Astrocyte (in vitro differentiated cells and primary cell): ENCODE measurements around the gene PPM1H. TPM values are rescaled to one million over a fixed set of nuclear protein-coding genes. Genes with fewer than 3 reads are reported as not detected.

Experiments
- DNase-seq: peaks from one replicate; pipeline ENCODE4 v3.0.0-alpha.2; 2010; ENCODE audit warnings: low read depth
- FAIRE-seq: peaks from 2 replicates; lab custom pipeline; 2011; peaks lifted over from hg19 to GRCh38; lab: Jason Lieb, UNC
- H2AFZ ChIP-seq: 2 replicates; pipeline ENCODE4 v1.6.0; 2012; ENCODE audit warnings: low read depth, low read length, inconsistent platforms
- H3K27ac ChIP-seq: 2 replicates; pipeline ENCODE4 v1.5.1; 2011; ENCODE audit warnings: low read depth, low read length, inconsistent platforms
- H3K27me3 ChIP-seq: 2 replicates; pipeline ENCODE4 v1.6.0; 2011; ENCODE audit warnings: low read length, inconsistent platforms; ENCODE audit not compliant: insufficient read depth
- H3K36me3 ChIP-seq: 2 replicates; pipeline ENCODE4 v1.5.1; 2011; ENCODE audit warnings: low read length, inconsistent platforms; ENCODE audit not compliant: insufficient read depth
- H3K4me1 ChIP-seq: 2 replicates; pipeline ENCODE4 v1.5.1; 2011; ENCODE audit warnings: low read length, inconsistent platforms; ENCODE audit not compliant: insufficient read depth
- H3K4me2 ChIP-seq: 2 replicates; pipeline ENCODE4 v1.6.0; 2012; ENCODE audit warnings: low read length, inconsistent platforms
- H3K4me3 ChIP-seq: 2 replicates; pipeline ENCODE4 v1.5.1; 2011; ENCODE audit warnings: low read depth, mild to moderate bottlenecking, low read length, inconsistent platforms; ENCODE audit not compliant: insufficient read depth
- H3K79me2 ChIP-seq: 2 replicates; pipeline ENCODE4 v1.6.0; 2012; ENCODE audit warnings: mild to moderate bottlenecking, low read length, inconsistent platforms; ENCODE audit not compliant: insufficient read depth
- H3K9ac ChIP-seq: 2 replicates; pipeline ENCODE4 v1.6.0; 2012; ENCODE audit warnings: mild to moderate bottlenecking, low read length, inconsistent platforms
- H3K9me3 ChIP-seq: 2 replicates; pipeline ENCODE4 v1.5.1; 2012; ENCODE audit warnings: low read depth, mild to moderate bottlenecking, low read length, inconsistent platforms; ENCODE audit not compliant: insufficient read depth
- H4K20me1 ChIP-seq: 2 replicates; pipeline ENCODE4 v1.6.0; 2012; ENCODE audit warnings: low read length, inconsistent platforms; ENCODE audit not compliant: insufficient read depth
- H3K27ac Mint-ChIP-seq: one replicate; pipeline ENCODE4 v1.8.0; 2021; ENCODE audit warnings: mild to moderate bottlenecking, mixed read lengths; ENCODE audit not compliant: unreplicated experiment
- H3K27me3 Mint-ChIP-seq: one replicate; pipeline ENCODE4 v1.8.0; 2021; ENCODE audit warnings: low read depth, mixed read lengths; ENCODE audit not compliant: unreplicated experiment
- H3K36me3 Mint-ChIP-seq: one replicate; pipeline ENCODE4 v1.8.0; 2021; ENCODE audit warnings: low read depth, mixed read lengths; ENCODE audit not compliant: unreplicated experiment
- H3K4me1 Mint-ChIP-seq: one replicate; pipeline ENCODE4 v1.8.0; 2021; ENCODE audit warnings: low read depth, mixed read lengths; ENCODE audit not compliant: unreplicated experiment
- H3K4me3 Mint-ChIP-seq: one replicate; pipeline ENCODE4 v1.8.0; 2021; ENCODE audit warnings: mild to moderate bottlenecking, moderate library complexity, mixed read lengths; ENCODE audit not compliant: unreplicated experiment
- H3K9me3 Mint-ChIP-seq: one replicate; pipeline ENCODE4 v1.8.0; 2021; ENCODE audit warnings: mild to moderate bottlenecking, mixed read lengths; ENCODE audit not compliant: unreplicated experiment
- CTCF ChIP-seq: IDR thresholded peaks from 2 replicates; pipeline ENCODE4 v1.5.1; 2011; ENCODE audit warnings: low read depth, mild to moderate bottlenecking, inconsistent platforms, low read length, moderate library complexity; ENCODE audit not compliant: insufficient read depth
- EZH2 ChIP-seq: IDR thresholded peaks from 2 replicates; pipeline ENCODE4 v1.6.1; 2012; ENCODE audit warnings: mild to moderate bottlenecking, low read length, inconsistent platforms; ENCODE audit not compliant: insufficient read depth
- total RNA-seq: library from RNA; stranded (reverse); gene quantifications from 2 replicates; pipeline ENCODE4 v1.2.1, GENCODE V29; 2021

The PPM1H gene
- total RNA-seq, 1 donor from 2014 or later = 7.8 TPM

- Mint-ChIP-seq H3K36me3 (peaks cover 6% of the 10 kb centered on the region), H3K4me1 (peaks cover 8% of the 10 kb centered on the region), H3K27ac (no peak overlapping the region), H3K27me3 (no peaks in the 10 kb centered on the region), H3K9me3 (no peaks in the 10 kb centered on the region), H3K4me3 (no peak overlapping the region)
- H3K27me3 ChIP-seq = no peaks in the 10 kb centered on the region
- H3K9ac ChIP-seq = no peak overlapping the region
- no peak overlapping the region for H3K27ac ChIP-seq
- TF ChIP-seq EZH2 = no peak
- no peak for TF ChIP-seq CTCF
- no peaks in the 10 kb centered on the region for H3K36me3 ChIP-seq
- no peaks in the 10 kb centered on the region for H3K9me3 ChIP-seq
- no peak for DNase-seq
- no peak overlapping the region for H3K4me3 ChIP-seq
- no peaks in the 10 kb centered on the region for H4K20me1 ChIP-seq
- H3K4me2 ChIP-seq = no peak overlapping the region
- H2AFZ ChIP-seq = no peak overlapping the region
- FAIRE-seq = no peak
- peaks cover 35% of the 10 kb centered on the region for H3K4me1 ChIP-seq
- no peaks in the 10 kb centered on the region for H3K79me2 ChIP-seq
Measured at GRCh38 chr12:62716037-62716436, 218.9 kb downstream of the PPM1H start.

- no peaks in the 10 kb centered on the region for H3K9me3 ChIP-seq
- H3K9ac ChIP-seq = no peak overlapping the region
- no peak overlapping the region for H3K27ac ChIP-seq
- no peaks in the 10 kb centered on the region for H3K36me3 ChIP-seq
- H3K4me1 ChIP-seq = peaks cover 27% of the 10 kb centered on the region
- no peak for DNase-seq
- TF ChIP-seq EZH2 = no peak
- no peak for TF ChIP-seq CTCF
- no peaks in the 10 kb centered on the region for H3K27me3 Mint-ChIP-seq
- H3K36me3 Mint-ChIP-seq = peaks cover 6% of the 10 kb centered on the region
- H3K4me1 Mint-ChIP-seq = peaks cover 2% of the 10 kb centered on the region
- no peak overlapping the region for H3K4me3 Mint-ChIP-seq
- no peak overlapping the region for H3K4me2 ChIP-seq
- H3K27ac Mint-ChIP-seq = no peak overlapping the region
- no peaks in the 10 kb centered on the region for H3K79me2 ChIP-seq
- no peak overlapping the region for H2AFZ ChIP-seq
- no peaks in the 10 kb centered on the region for H3K27me3 ChIP-seq
- H3K4me3 ChIP-seq = no peak overlapping the region
- no peaks in the 10 kb centered on the region for H4K20me1 ChIP-seq
- no peak for FAIRE-seq
- H3K9me3 Mint-ChIP-seq = no peaks in the 10 kb centered on the region
Measured at GRCh38 chr12:62714774-62715721, 219.9 kb downstream of the PPM1H start.
